Lung microvascular endothelial cell (primary cell): ENCODE data around the gene ARL4D. TPM values are rescaled to one million over a fixed set of nuclear protein-coding genes. Genes with fewer than 3 reads are reported as not detected.
"Not testable (repeated sequence)": the region's sequence is repeated elsewhere in the genome, so short reads cannot be mapped to it uniquely, and the experiment has no call there.

ENCODE experiments used
- DNase-seq, 2 donors: peaks; one replicate each; pipeline versions ENCODE4 v3.0.0 to v3.0.0-alpha.2; 2010; ENCODE audit warnings: low read depth in 2 of 2
- total RNA-seq: library from RNA; depleted of rRNA; stranded (reverse); fragments of >200 nt; gene quantifications from 2 replicates; pipeline ENCODE4 v1.2.1, GENCODE V29; 2014

Gene ARL4D, protein sequence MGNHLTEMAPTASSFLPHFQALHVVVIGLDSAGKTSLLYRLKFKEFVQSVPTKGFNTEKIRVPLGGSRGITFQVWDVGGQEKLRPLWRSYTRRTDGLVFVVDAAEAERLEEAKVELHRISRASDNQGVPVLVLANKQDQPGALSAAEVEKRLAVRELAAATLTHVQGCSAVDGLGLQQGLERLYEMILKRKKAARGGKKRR
- 1.1 and 2.2 TPM in 2 replicates for total RNA-seq

DNA sequence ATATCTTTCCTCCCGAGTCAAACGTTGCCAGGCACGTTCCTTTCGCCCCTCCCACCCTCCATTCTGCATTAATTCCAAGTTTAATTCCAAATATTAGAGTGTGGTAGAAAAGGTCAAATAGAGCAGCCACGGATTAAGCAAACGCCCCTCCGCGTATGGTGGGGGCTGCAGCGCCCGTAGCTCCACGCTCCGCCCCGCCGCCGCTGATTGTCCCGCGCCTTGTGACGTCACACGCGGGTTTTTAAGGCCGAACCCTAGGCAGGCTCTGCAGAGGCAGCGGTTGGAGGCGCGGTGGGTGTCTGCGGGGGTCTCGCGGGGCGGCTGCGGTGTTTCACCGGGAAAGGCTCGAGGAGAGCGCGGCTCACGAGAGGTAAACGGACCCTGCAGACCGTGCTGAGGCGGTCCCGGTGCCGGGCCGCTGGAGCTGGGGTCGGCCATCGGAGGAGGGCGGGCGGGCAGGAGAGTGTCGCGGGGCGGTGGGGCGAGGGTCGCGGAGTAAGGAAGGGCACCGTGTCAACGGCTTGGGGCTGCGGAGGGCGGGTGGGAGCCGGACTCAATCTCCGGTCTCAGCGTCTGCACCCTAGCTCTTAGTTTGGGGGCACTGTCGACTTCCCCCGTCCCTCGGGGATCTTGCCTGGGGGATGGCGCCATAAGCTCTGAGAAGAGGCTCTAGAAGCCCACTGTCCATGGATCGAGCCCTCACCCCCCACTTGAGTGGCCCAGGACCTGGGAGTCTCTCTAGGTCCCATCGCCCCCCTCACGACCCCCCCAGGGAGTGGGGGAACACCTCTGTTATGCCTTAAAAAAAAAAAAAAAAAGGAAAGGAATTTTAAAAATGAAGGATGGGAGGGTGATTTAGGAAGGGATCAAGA lies at the start of gene ARL4D:
Gene ARL4D, plus strand, starts transcription at position 270 of the 872 bp plus-strand sequence. CDS start 740 bp downstream, outside the sequence.
- DNase-seq, result peak; percentile 75 to 79

GRCh38 chr17:43349142-43349541 lies 49.7 kb upstream of the ARL4D start:
- peak in 1 of 2 donors; percentile 33 for DNase-seq

DNA sequence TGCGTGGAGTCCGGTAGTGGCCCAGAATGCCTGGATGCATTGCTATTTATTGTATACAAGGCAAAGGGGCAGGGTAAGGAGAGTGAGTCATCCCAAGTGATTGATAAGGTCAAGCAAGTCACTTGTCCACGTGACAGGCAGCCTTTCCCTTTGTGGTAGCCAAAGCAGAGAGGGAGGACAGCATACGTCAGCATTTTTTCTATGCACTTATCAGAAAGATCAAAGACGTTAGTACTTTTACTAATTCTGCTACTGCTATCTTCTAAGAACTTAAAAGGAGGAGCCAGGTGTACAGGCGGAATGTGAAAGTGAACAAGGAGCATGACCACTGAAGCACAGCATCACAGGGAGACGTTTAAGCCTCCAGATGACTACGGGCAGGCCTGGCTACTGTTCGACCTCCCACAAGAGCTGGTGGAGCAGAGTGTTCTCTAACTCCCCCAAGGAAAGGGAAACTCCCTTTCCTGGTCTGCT lies 47.9 kb upstream of the ARL4D start:
- DNase-seq, result peak in 1 of 2 donors; percentile 42

GRCh38 chr17:43351691-43352090 lies 47.1 kb upstream of the ARL4D start:
- DNase-seq, result no peak

- DNase-seq, result no peak
Measured at GRCh38 chr17:43352579-43353331, 46.0 kb upstream of the ARL4D start.

DNA sequence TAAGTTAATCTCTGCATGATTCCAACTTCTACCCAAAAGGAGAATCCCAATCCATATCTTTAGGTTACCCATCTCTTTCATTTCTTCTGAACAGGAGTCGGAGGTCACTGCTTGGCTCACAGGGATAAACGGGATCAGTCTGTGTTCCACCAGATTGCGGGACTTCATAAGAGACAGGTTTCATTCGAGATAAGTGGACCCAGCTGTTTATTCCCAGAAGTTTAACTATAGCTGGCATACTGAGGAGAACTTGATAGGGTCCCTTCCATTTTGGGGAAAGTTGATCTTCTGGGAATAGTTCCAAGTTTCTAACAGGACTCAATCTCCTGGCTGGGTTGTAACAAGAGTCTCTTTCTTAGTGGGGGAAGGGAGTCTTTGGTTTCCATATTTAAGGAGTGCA lies 45.4 kb upstream of the ARL4D start:
- no peak for DNase-seq

GRCh38 chr17:43354371-43354770 lies 44.4 kb upstream of the ARL4D start:
- DNase-seq, result no peak

DNA sequence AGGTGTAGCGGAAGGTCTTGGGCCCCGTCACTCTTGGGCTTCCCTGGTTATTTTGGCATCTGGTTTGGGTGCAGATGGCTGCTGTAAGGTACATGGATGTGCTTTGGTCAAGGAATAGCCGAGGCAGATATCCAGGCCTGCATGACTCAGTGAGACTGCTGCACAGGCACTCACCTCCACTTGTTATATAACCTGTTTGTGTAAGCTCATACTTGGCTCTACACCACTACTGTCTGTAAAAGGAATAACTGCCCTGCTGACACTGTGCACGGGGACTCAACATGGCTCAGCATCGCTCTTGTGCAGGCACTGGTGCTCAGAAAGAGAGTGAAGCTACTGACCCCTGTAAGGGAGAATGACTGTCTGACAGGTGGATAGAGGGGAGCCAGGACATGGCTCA lies 42.3 kb upstream of the ARL4D start:
- DNase-seq, result no peak

- peak in 1 of 2 donors; percentile 71 for DNase-seq
Measured at GRCh38 chr17:43356999-43357398, 41.8 kb upstream of the ARL4D start.

- DNase-seq, result no peak
Measured at GRCh38 chr17:43359469-43360110, 39.2 kb upstream of the ARL4D start.

DNA sequence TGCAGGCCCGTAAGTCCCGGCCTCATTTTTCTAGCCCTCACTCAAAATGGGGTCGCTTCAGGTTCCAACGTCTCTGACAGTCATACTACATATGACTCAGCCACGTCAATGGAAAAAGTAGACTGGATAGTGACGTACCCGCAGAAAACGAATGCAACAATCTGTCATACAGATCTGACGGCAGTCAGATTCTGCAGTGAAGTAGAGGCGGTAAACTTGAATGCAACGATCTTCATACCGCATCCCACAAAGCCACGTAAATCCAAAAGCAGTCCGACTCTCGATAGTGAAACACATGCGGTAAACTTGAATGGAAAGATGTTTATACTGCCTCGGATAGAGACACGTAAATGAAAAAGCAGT lies 38.4 kb upstream of the ARL4D start:
- DNase-seq, result peak; percentile 92 to 96

DNA sequence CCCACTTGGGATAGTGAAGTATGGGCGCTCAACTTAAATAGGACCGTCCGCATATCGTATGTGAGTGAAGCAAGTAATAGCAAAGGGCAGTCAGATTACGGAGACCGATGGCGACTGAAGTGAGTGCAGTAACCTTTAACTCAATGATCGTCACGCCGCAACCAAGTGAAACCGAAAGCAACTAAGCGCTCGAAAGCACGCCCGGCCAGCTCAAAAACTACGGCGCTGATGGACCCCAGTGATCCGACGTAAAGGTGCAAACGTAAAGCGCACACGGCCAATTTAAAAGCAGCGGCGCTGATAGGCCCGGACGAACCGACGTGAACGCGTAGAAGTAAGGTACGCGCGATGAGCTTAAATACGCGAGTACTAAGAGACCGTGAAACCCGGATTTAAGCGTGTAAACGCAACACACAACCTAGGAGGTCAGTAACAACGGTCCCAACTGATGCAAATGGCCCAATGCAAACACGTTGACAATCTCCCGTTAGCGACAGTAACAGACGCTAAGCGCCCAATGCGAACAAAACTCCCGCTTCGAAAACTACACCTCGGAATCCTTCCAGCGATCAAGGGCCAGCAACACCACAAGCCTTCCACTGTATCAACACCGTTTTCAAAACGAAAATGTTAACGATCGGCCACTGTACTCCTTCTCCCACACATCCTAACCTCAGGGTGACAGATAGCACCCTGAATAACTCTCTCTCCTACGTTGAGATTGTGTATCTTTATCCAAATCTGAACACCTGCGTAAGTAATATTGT lies 37.9 kb upstream of the ARL4D start:
- peak; percentile 100 for DNase-seq

DNA sequence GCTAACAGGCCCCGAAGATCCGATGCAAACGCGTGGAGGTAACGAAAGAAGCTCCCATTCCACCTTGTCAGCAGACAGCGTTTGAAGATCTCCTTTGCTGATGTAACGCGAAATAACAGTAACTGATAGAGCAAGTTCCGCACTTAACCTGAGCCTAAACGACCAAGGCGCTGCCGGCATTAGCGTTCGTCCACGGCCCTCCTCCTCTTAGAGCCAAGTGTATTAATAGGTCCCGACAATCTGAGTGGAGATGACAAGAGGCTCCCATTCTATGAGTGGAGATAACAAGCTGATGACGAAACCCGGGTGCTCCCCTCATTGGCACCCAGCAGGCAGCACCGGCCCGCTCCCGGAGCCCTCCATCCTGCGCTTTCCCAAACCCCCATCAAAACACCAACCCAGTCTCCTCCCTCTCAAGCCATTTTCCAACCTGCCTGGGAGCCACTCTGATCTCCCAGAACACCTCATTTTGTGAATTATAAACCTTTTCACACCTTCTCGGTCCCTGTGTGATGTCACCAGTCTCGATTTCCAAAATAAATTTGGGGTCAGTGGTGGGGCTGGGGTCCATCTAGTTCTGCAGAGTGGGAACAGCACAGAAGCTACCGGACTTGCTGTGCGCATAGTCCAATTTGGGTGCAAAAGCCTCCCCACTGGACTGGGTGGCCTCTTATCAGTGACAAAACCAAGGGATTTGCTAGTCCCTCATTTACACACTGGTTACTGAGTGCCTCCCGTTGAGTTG lies 35.4 kb upstream of the ARL4D start:
- no peak for DNase-seq

DNA sequence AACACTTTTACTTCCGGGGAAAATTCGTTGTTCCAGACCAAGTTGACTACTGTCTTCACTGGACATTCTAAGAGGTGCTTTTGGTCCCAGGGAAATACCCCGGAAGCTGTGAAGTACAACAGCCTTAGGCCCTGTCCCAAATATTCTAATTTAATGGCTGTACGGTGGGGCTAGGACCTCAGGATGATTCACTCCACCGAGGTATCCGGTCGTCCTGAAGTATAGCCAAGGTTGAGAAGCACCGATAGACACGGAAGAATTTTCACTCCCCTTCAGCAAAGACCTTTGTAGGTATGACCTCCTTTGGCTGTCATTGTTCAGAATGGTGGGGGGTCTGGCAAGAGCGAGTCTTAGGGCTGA lies 34.9 kb upstream of the ARL4D start:
- no peak for DNase-seq

DNA sequence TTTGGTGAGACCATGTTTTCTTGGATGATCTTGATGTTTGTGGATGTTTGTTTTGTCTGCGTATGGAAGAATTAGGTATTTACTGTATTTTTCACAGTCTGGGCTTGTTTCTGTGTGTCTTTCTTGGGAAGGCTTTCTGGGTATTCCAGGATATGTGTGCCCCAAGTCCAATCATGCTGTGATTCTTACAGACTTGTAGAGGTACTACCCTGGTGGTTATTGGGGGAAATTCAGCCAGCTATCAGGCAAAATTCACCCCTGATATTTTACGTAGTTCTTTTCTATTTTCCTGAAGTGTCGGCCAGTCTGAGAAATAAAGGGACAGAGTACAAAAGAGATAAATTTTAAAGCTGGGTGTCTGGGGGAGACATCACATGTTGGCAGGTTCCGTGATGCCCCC lies 33.4 kb upstream of the ARL4D start:
- no peak for DNase-seq

DNA sequence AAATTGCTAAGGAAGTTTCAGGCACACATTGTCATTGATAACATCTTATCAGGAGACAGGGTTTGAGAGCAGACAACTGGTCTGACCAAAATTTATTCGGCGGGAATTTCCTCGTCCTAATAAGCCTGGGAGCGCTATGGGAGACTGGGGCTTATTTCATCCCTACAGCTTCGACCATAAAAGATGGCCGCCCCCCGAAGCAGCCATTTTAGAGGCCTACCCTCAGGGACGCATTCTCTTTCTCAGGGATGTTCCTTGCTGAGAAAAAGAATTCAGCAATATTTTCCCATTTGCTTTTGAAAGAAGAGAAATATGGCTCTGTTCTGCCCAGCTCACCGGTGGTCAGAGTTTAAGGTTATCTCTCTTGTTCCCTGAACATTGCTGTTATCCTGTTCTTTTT lies 32.9 kb upstream of the ARL4D start:
- DNase-seq, result not testable (repeated sequence)

GRCh38 chr17:43366891-43367736 lies 31.7 kb upstream of the ARL4D start:
- no peak for DNase-seq

DNA sequence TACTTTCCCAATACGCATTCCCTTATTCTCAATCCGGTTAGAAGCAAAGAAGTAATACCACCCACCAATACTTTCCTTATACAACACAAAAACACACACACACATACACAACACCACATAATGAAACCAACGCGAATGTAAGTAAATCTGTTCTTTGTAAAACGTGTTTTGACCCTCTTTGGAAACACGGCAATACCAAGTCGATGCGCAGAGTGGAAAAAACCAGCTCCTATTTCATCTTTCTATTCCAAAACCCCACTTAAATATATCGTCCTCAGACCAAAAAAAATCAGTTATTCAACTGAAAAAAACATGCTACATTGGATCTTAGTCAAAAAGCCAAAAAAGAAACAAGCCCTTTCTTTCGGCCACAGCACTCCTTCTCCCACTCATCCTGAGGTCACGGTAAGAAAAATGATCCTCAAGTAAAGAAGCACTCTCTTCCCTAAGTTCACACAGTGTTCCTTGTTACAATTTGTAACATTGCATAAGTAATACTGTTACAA lies 31.0 kb upstream of the ARL4D start:
- DNase-seq, result peak; percentile 80 to 88
